ENCODE results near the gene OR13C2.

- no peak for TF ChIP-seq EZH2 (IDR thresholded peaks at IDR 0.05; ENCODE audit: insufficient read depth, poor library complexity, severe bottlenecking)
- TF ChIP-seq EZH2phosphoT487 (IDR thresholded peaks at IDR 0.05; ENCODE audit: insufficient read depth, low read depth), result no peak
These were observed 28.2 kb downstream of the OR13C2 start for GRCh38 chr9:104577263-104577662.
